Loucy (cell line): Measurements from ENCODE around the gene SLAIN2.

Experiments used
- H2AFZ ChIP-seq: fragments of 200-600 bp; sonication (generic); 2 replicates; pipeline ENCODE4 v1.6.0; 2016; ENCODE audit warnings: antibody characterized with exemption, mild to moderate bottlenecking, low read length, moderate library complexity
- H3F3A ChIP-seq: fragments of 200-600 bp; 2 replicates; pipeline ENCODE4 v1.6.0; 2016; ENCODE audit warnings: antibody characterized with exemption, low read depth, mild to moderate bottlenecking
- H3K27me3 ChIP-seq: fragments of 200-600 bp; sonication (generic); 2 replicates; pipeline ENCODE4 v1.6.1; 2014; ENCODE audit warnings: low read length, mild to moderate bottlenecking; ENCODE audit not compliant: insufficient read depth, poor library complexity, severe bottlenecking
- H3K36me3 ChIP-seq: fragments of 200-600 bp; sonication (generic); 2 replicates; pipeline ENCODE4 v1.6.1; 2016; ENCODE audit warnings: low read length; ENCODE audit not compliant: insufficient read depth
- H3K4me1 ChIP-seq: fragments of 200-600 bp; sonication (generic); 2 replicates; pipeline ENCODE4 v1.5.1; 2014; ENCODE audit warnings: low read length, mild to moderate bottlenecking; ENCODE audit not compliant: insufficient read depth, poor library complexity, severe bottlenecking
- H3K4me2 ChIP-seq: fragments of 200-600 bp; sonication (generic); 2 replicates; pipeline ENCODE4 v1.6.0; 2014; ENCODE audit warnings: antibody characterized with exemption, low read length, low read depth, mild to moderate bottlenecking; ENCODE audit not compliant: poor library complexity, severe bottlenecking
- H3K4me3 ChIP-seq: fragments of 200-600 bp; sonication (generic); 2 replicates; pipeline ENCODE4 v1.5.1; 2014; ENCODE audit warnings: low read length, mild to moderate bottlenecking, mixed read lengths; ENCODE audit not compliant: poor library complexity, severe bottlenecking
- H3K79me2 ChIP-seq: fragments of 200-600 bp; sonication (generic); 2 replicates; pipeline ENCODE4 v1.6.1; 2014; ENCODE audit warnings: low read length; ENCODE audit not compliant: insufficient read depth
- H3K9ac ChIP-seq: fragments of 200-600 bp; sonication (generic); 2 replicates; pipeline ENCODE4 v1.6.0; 2014; ENCODE audit warnings: mild to moderate bottlenecking, low read depth, low read length, moderate library complexity; ENCODE audit not compliant: poor library complexity, severe bottlenecking
- H3K9me2 ChIP-seq: fragments of 200-600 bp; sonication (generic); replicated peaks from 2 replicates; pipeline ENCODE4 v1.6.1; 2016; ENCODE audit warnings: low read depth, low read length, mixed read lengths
- H3K9me3 ChIP-seq: fragments of 200-600 bp; sonication (generic); 2 replicates; pipeline ENCODE4 v1.6.1; 2014; ENCODE audit warnings: mild to moderate bottlenecking, antibody characterized with exemption, low read length, low read depth; ENCODE audit not compliant: insufficient read depth
- H4K20me1 ChIP-seq: fragments of 200-600 bp; sonication (generic); 2 replicates; pipeline ENCODE4 v1.6.0; 2014; ENCODE audit warnings: antibody characterized with exemption, low read length, mild to moderate bottlenecking; ENCODE audit not compliant: insufficient read depth, poor library complexity, severe bottlenecking
- EZH2phosphoT487 ChIP-seq: fragments of 200-600 bp; IDR thresholded peaks from 2 replicates; pipeline ENCODE4 v1.6.1; 2018; ENCODE audit warnings: antibody characterized with exemption, mild to moderate bottlenecking, moderate library complexity, borderline replicate concordance
- TF ChIP-seq, protein P1 (sequence below): fragments of 200-600 bp; sonication (generic); conservative IDR thresholded peaks from 2 replicates; pipeline ENCODE4 v1.5.1; 2014; ENCODE audit warnings: mild to moderate bottlenecking, antibody characterized with exemption, low read length

SLAIN2 gene

GRCh38 chr4:48462363-48462762, 121.0 kb downstream of the SLAIN2 start:
- TF ChIP-seq, protein P1, sequence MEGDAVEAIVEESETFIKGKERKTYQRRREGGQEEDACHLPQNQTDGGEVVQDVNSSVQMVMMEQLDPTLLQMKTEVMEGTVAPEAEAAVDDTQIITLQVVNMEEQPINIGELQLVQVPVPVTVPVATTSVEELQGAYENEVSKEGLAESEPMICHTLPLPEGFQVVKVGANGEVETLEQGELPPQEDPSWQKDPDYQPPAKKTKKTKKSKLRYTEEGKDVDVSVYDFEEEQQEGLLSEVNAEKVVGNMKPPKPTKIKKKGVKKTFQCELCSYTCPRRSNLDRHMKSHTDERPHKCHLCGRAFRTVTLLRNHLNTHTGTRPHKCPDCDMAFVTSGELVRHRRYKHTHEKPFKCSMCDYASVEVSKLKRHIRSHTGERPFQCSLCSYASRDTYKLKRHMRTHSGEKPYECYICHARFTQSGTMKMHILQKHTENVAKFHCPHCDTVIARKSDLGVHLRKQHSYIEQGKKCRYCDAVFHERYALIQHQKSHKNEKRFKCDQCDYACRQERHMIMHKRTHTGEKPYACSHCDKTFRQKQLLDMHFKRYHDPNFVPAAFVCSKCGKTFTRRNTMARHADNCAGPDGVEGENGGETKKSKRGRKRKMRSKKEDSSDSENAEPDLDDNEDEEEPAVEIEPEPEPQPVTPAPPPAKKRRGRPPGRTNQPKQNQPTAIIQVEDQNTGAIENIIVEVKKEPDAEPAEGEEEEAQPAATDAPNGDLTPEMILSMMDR: no peak
- no peak for TF ChIP-seq EZH2phosphoT487

GRCh38 chr4:48467442-48467841, 126.1 kb downstream of the SLAIN2 start:
- Histone ChIP-seq H3K36me3 (no peaks in the 10 kb centered on the region), H3F3A (no peaks in the 10 kb centered on the region), H3K9ac (no peak overlapping the region), H3K9me3 (no peaks in the 10 kb centered on the region), H3K27me3 (no peaks in the 10 kb centered on the region), H3K4me3 (no peak overlapping the region), H3K79me2 (no peaks in the 10 kb centered on the region), H2AFZ (no peak overlapping the region), H3K4me1 (no peaks in the 10 kb centered on the region), H3K9me2 (no peaks in the 10 kb centered on the region), H4K20me1 (no peaks in the 10 kb centered on the region), H3K4me2 (no peak overlapping the region)
- TF ChIP-seq, protein P1: no peak
- TF ChIP-seq EZH2phosphoT487: no peak

More at GRCh38 chr4:48462363-48462762, 121.0 kb downstream of the SLAIN2 start:
- H3K79me2 ChIP-seq: no peaks in the 10 kb centered on the region
- no peaks in the 10 kb centered on the region for H3F3A ChIP-seq
- no peaks in the 10 kb centered on the region for H3K4me1 ChIP-seq
- no peak overlapping the region for H2AFZ ChIP-seq
- no peak overlapping the region for H3K4me2 ChIP-seq
- H3K4me3 ChIP-seq: no peak overlapping the region
- no peaks in the 10 kb centered on the region for H3K9me3 ChIP-seq
- H3K9me2 ChIP-seq: no peaks in the 10 kb centered on the region
- no peaks in the 10 kb centered on the region for H3K27me3 ChIP-seq
- no peaks in the 10 kb centered on the region for H4K20me1 ChIP-seq
- H3K36me3 ChIP-seq: no peaks in the 10 kb centered on the region
- no peak overlapping the region for H3K9ac ChIP-seq

DNA sequence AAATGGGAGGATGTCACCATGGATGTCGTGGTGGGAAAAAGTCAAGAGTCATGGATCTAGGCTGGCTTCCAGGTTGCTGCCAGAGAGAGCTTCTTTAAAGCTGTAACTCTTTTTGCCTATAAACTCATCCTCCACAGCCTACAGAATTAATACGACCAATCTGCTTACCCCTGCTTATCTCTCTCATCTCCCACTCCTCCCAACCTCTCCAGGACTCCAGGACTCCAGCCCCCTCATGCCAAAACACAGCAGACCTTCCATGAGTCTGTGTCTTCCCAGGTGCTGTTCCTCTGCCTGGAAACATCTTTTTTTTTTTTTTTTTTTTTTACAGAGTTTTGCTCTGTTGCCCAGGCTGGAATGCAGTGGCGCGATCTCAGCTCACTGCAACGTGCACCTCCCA, 126.6 kb downstream of the SLAIN2 start:
- no peaks in the 10 kb centered on the region for H3K27me3 ChIP-seq
- no peaks in the 10 kb centered on the region for H3K4me1 ChIP-seq
- TF ChIP-seq EZH2phosphoT487: no peak
- TF ChIP-seq, protein P1: no peak
- no peaks in the 10 kb centered on the region for H3K36me3 ChIP-seq
- no peak overlapping the region for H3K9ac ChIP-seq
- no peaks in the 10 kb centered on the region for H3K9me3 ChIP-seq
- H3F3A ChIP-seq: no peaks in the 10 kb centered on the region
- no peaks in the 10 kb centered on the region for H3K9me2 ChIP-seq
- H2AFZ ChIP-seq: no peak overlapping the region
- H3K79me2 ChIP-seq: no peaks in the 10 kb centered on the region
- no peak overlapping the region for H3K4me2 ChIP-seq
- no peaks in the 10 kb centered on the region for H4K20me1 ChIP-seq
- no peak overlapping the region for H3K4me3 ChIP-seq
